ENCODE data around the gene DNMT1.

Gene DNMT1

DNA sequence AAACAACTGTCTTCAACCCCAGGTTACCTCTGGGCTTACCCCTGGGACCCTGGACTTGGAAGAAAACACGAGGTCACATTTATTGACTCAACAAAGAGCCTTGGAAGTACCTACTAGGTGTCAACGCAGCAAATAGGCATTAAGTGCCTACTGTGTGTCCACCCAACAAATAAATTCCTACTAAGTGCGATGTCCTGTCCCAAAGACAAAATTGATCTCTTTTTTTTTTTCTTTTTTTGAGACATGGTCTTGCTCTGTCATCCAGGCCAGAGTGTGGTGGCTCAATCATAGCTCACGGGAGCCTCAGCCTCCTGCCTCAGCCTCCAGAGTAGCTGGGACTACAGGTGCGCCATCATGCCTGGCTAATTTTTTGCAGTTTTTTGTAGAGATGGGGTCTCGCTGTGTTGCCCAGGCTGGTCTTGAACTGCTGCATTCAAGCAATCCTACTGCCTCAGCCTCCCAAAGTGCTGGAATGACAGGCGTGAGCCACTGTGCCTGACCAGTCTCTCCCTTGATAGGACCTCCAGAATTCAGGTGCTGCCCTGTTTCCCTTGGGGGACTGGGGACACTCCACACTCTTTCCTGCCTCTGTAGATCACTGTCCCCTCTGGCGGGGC is 37.0 kb upstream of the DNMT1 start:
- Histone ChIP-seq H2BK120ac (ENCODE audit: low read depth, low read length) (no peak overlapping the region), H3K4me2 (ENCODE audit: insufficient read depth, low read length, poor library complexity, severe bottlenecking) (peak overlapping the region; percentile 91), H2AFZ (ENCODE audit: low read length) (peak overlapping the region; percentile 98), H3K23ac (ENCODE audit: low read depth, low read length, poor library complexity) (no peak overlapping the region), H3K27me3 (ENCODE audit: control insufficient read depth in 3 of 3, insufficient read depth in 3 of 3, low read depth in 1 of 3, low read length in 3 of 3) (no peaks in the 10 kb centered on the region), H3K36me3 (replicated peaks in 1 of 2; ENCODE audit: control insufficient read depth in 2 of 2, insufficient read depth in 2 of 2, low read length in 2 of 2) (peaks cover 0 to 4% of the 10 kb centered on the region in 2 donors), H3K9ac (ENCODE audit: low read depth, low read length, poor library complexity) (no peak overlapping the region), H4K8ac (ENCODE audit: low read depth, low read length) (no peak overlapping the region), H3K9me3 (replicated peaks in 1 of 2; ENCODE audit: control insufficient read depth in 2 of 2, insufficient read depth in 1 of 2, low read depth in 1 of 2, low read length in 2 of 2) (no peaks in the 10 kb centered on the region), H2BK12ac (ENCODE audit: low read length) (peak overlapping the region; percentile 34), H3K4me3 (ENCODE audit: low read length in 2 of 2) (peak overlapping the region; percentile 57 to 92), H3K4me1 (ENCODE audit: control insufficient read depth in 2 of 2, insufficient read depth in 1 of 2, low read depth in 1 of 2, low read length in 2 of 2) (peaks cover 8 to 22% of the 10 kb centered on the region in 2 donors), H3K14ac (ENCODE audit: low read length) (no peak overlapping the region), H4K91ac (ENCODE audit: low read depth, low read length, poor library complexity) (peak overlapping the region; percentile 30), H2AK5ac (ENCODE audit: low read depth, low read length) (peak overlapping the region; percentile 47), H3K4ac (ENCODE audit: low read length) (no peak overlapping the region), H2BK15ac (ENCODE audit: low read length) (peak overlapping the region; percentile 45), H3K79me1 (ENCODE audit: low read depth, low read length) (peaks cover 14% of the 10 kb centered on the region), H3K27ac (replicated peaks; ENCODE audit: low read length) (no peak overlapping the region), H2BK5ac (ENCODE audit: low read length) (no peak overlapping the region), H3K18ac (ENCODE audit: low read length) (no peak overlapping the region)
- DNase-seq (ENCODE audit: low spot score), result no peak
- no CpG with 5 or more reads among the region's 8 CpGs for WGBS, 2 donors (ENCODE audit: extremely low coverage in 2 of 2, insufficient read length in 2 of 2, insufficient replicate concordance in 1 of 2)

- WGBS, 2 donors (ENCODE audit: extremely low coverage in 2 of 2, insufficient read length in 2 of 2, insufficient replicate concordance in 1 of 2), result no CpG with 5 or more reads among the region's 73 CpGs
- DNase-seq (ENCODE audit: low spot score), result peak; percentile 73
- H3K27ac ChIP-seq (replicated peaks; ENCODE audit: low read length), result peak within 1 kb of the TSS; percentile 84
These were observed 36.3 kb upstream of the DNMT1 start, which contains the start of gene S1PR2 for GRCh38 chr19:10230861-10231611. TSS of gene S1PR2 (minus strand) at chr19:10231331. CDS start at chr19:10224905, 6,426 bp downstream.

GRCh38 chr19:10230173-10230860 is 35.6 kb upstream of the DNMT1 start:
- H3K23ac ChIP-seq (ENCODE audit: low read depth, low read length, poor library complexity), result peak overlapping the region; percentile 95
- DNase-seq (ENCODE audit: low spot score), result peak; percentile 64
- no CpG with 5 or more reads among the region's 70 CpGs for WGBS, 2 donors (ENCODE audit: extremely low coverage in 2 of 2, insufficient read length in 2 of 2, insufficient replicate concordance in 1 of 2)
- H2BK15ac ChIP-seq (ENCODE audit: low read length), result peak overlapping the region; percentile 89
- H3K18ac ChIP-seq (ENCODE audit: low read length), result peak overlapping the region; percentile 100
- no peaks in the 10 kb centered on the region for H3K9me3 ChIP-seq (replicated peaks in 1 of 2; ENCODE audit: control insufficient read depth in 2 of 2, insufficient read depth in 1 of 2, low read depth in 1 of 2, low read length in 2 of 2)
- H4K91ac ChIP-seq (ENCODE audit: low read depth, low read length, poor library complexity), result peak overlapping the region; percentile 95
- no peaks in the 10 kb centered on the region for H3K27me3 ChIP-seq (ENCODE audit: control insufficient read depth in 3 of 3, insufficient read depth in 3 of 3, low read depth in 1 of 3, low read length in 3 of 3)
- H2BK120ac ChIP-seq (ENCODE audit: low read depth, low read length), result no peak overlapping the region
- peak overlapping the region; percentile 93 for H3K9ac ChIP-seq (ENCODE audit: low read depth, low read length, poor library complexity)
- H4K8ac ChIP-seq (ENCODE audit: low read depth, low read length), result no peak overlapping the region
- H3K4me1 ChIP-seq (ENCODE audit: control insufficient read depth in 2 of 2, insufficient read depth in 1 of 2, low read depth in 1 of 2, low read length in 2 of 2), result peaks cover 13 to 18% of the 10 kb centered on the region in 2 donors
- peak overlapping the region; percentile 100 for H2AK5ac ChIP-seq (ENCODE audit: low read depth, low read length)
- H3K14ac ChIP-seq (ENCODE audit: low read length), result peak overlapping the region; percentile 5
- H3K4ac ChIP-seq (ENCODE audit: low read length), result peak overlapping the region; percentile 97
- H2AFZ ChIP-seq (ENCODE audit: low read length), result peak overlapping the region; percentile 98
- H3K27ac ChIP-seq (replicated peaks; ENCODE audit: low read length), result peak overlapping the region; percentile 84
- peaks cover 0 to 4% of the 10 kb centered on the region in 2 donors for H3K36me3 ChIP-seq (replicated peaks in 1 of 2; ENCODE audit: control insufficient read depth in 2 of 2, insufficient read depth in 2 of 2, low read length in 2 of 2)
- H2BK5ac ChIP-seq (ENCODE audit: low read length), result peak overlapping the region; percentile 96
- peak overlapping the region; percentile 91 for H3K4me2 ChIP-seq (ENCODE audit: insufficient read depth, low read length, poor library complexity, severe bottlenecking)
- H3K4me3 ChIP-seq (ENCODE audit: low read length in 2 of 2), result peak overlapping the region; percentile 92
- H2BK12ac ChIP-seq (ENCODE audit: low read length), result peak overlapping the region; percentile 1
- peaks cover 14% of the 10 kb centered on the region for H3K79me1 ChIP-seq (ENCODE audit: low read depth, low read length)

More at GRCh38 chr19:10230861-10231611, 36.3 kb upstream of the DNMT1 start, which contains the start of gene S1PR2:
- Histone ChIP-seq H2BK120ac (ENCODE audit: low read depth, low read length) (no peak within 1 kb of the TSS), H3K4me2 (ENCODE audit: insufficient read depth, low read length, poor library complexity, severe bottlenecking) (peak within 1 kb of the TSS; percentile 91), H3K4ac (ENCODE audit: low read length) (peak within 1 kb of the TSS; percentile 97), H2BK5ac (ENCODE audit: low read length) (peak within 1 kb of the TSS; percentile 96), H3K18ac (ENCODE audit: low read length) (peak within 1 kb of the TSS; percentile 100), H3K9me3 (replicated peaks in 1 of 2; ENCODE audit: control insufficient read depth in 2 of 2, insufficient read depth in 1 of 2, low read depth in 1 of 2, low read length in 2 of 2) (no peaks in the 10 kb centered on the region), H2BK12ac (ENCODE audit: low read length) (peak within 1 kb of the TSS; percentile 34), H4K8ac (ENCODE audit: low read depth, low read length) (no peak within 1 kb of the TSS), H3K27me3 (ENCODE audit: control insufficient read depth in 3 of 3, insufficient read depth in 3 of 3, low read depth in 1 of 3, low read length in 3 of 3) (no peaks in the 10 kb centered on the region), H3K9ac (ENCODE audit: low read depth, low read length, poor library complexity) (peak within 1 kb of the TSS; percentile 93), H2BK15ac (ENCODE audit: low read length) (peak within 1 kb of the TSS; percentile 89), H3K4me3 (ENCODE audit: low read length in 2 of 2) (peak within 1 kb of the TSS; percentile 92), H3K79me1 (ENCODE audit: low read depth, low read length) (peaks cover 14% of the 10 kb centered on the region), H3K4me1 (ENCODE audit: control insufficient read depth in 2 of 2, insufficient read depth in 1 of 2, low read depth in 1 of 2, low read length in 2 of 2) (peaks cover 13 to 20% of the 10 kb centered on the region in 2 donors), H3K14ac (ENCODE audit: low read length) (peak within 1 kb of the TSS; percentile 5), H2AFZ (ENCODE audit: low read length) (peak within 1 kb of the TSS; percentile 98), H3K36me3 (replicated peaks in 1 of 2; ENCODE audit: control insufficient read depth in 2 of 2, insufficient read depth in 2 of 2, low read length in 2 of 2) (peaks cover 0 to 4% of the 10 kb centered on the region in 2 donors), H2AK5ac (ENCODE audit: low read depth, low read length) (peak within 1 kb of the TSS; percentile 100), H3K23ac (ENCODE audit: low read depth, low read length, poor library complexity) (peak within 1 kb of the TSS; percentile 95), H4K91ac (ENCODE audit: low read depth, low read length, poor library complexity) (peak within 1 kb of the TSS; percentile 95)

Measured in neuronal stem cell (in vitro differentiated cells).